H9 (cell line): Measurements from ENCODE around the gene MARCHF10. TPM values are rescaled to one million over a fixed set of nuclear protein-coding genes. Genes with fewer than 3 reads are reported as not detected.
"Not testable (repeated sequence)": the region's sequence is repeated elsewhere in the genome, so short reads cannot be mapped to it uniquely, and the experiment has no call there.

Experiments
- DNase-seq: peaks from one replicate; pipeline ENCODE4 v3.0.0-alpha.2; 2017
- H2AFZ ChIP-seq: one replicate; pipeline ENCODE4 v1.6.1; 2013; ENCODE audit warnings: mild to moderate bottlenecking, low read length, control low read depth, moderate library complexity
- H2AK5ac ChIP-seq: 2 replicates; pipeline ENCODE4 v1.6.1; 2013; ENCODE audit warnings: low read length, control low read depth, mixed read lengths; ENCODE audit not compliant: insufficient read length
- H2BK120ac ChIP-seq: one replicate; pipeline ENCODE4 v1.6.1; 2013; ENCODE audit warnings: low read depth, mild to moderate bottlenecking, low read length, control low read depth, inconsistent platforms; ENCODE audit not compliant: poor library complexity, severe bottlenecking
- H2BK12ac ChIP-seq: 2 replicates; pipeline ENCODE4 v1.6.1; 2013; ENCODE audit warnings: low read length, control low read depth, mixed read lengths, low read depth; ENCODE audit not compliant: insufficient read length
- H2BK15ac ChIP-seq: 2 replicates; pipeline ENCODE4 v1.6.1; 2013; ENCODE audit warnings: low read depth, low read length, control low read depth
- H2BK20ac ChIP-seq: one replicate; pipeline ENCODE4 v1.6.1; 2013; ENCODE audit warnings: low read depth, mild to moderate bottlenecking, low read length, control low read depth, inconsistent platforms; ENCODE audit not compliant: poor library complexity, severe bottlenecking
- H2BK5ac ChIP-seq: 2 replicates; pipeline ENCODE4 v1.6.1; 2013; ENCODE audit warnings: low read length, control low read depth, mixed read lengths; ENCODE audit not compliant: insufficient read length
- H3K14ac ChIP-seq: 2 replicates; pipeline ENCODE4 v1.6.1; 2013; ENCODE audit warnings: low read length, control low read depth; ENCODE audit not compliant: insufficient read depth
- H3K18ac ChIP-seq: 2 replicates; pipeline ENCODE4 v1.6.1; 2013; ENCODE audit warnings: low read depth, mild to moderate bottlenecking, mixed read lengths, low read length, control low read depth; ENCODE audit not compliant: insufficient read length
- H3K23ac ChIP-seq: 2 replicates; pipeline ENCODE4 v1.6.1; 2013; ENCODE audit warnings: low read length, control low read depth, mixed read lengths, low read depth; ENCODE audit not compliant: insufficient read length
- H3K23me2 ChIP-seq: 2 replicates; pipeline ENCODE4 v1.6.1; 2013; ENCODE audit warnings: low read depth, mild to moderate bottlenecking, mixed read lengths, low read length, control low read depth; ENCODE audit not compliant: insufficient read length, poor library complexity, severe bottlenecking
- H3K27ac ChIP-seq: 2 replicates; pipeline ENCODE4 v1.5.1; 2013; ENCODE audit warnings: low read length, control low read depth, mixed read lengths, low read depth; ENCODE audit not compliant: insufficient read length
- H3K27me3 ChIP-seq: 2 replicates; pipeline ENCODE4 v1.6.1; 2013; ENCODE audit warnings: low read length, control low read depth, inconsistent platforms; ENCODE audit not compliant: insufficient read depth
- H3K4ac ChIP-seq: 2 replicates; pipeline ENCODE4 v1.6.1; 2013; ENCODE audit warnings: low read depth, mild to moderate bottlenecking, control low read depth, inconsistent platforms, low read length, moderate library complexity
- H3K4me1 ChIP-seq: 2 replicates; pipeline ENCODE4 v1.6.1; 2013; ENCODE audit warnings: low read length, control low read depth, inconsistent platforms; ENCODE audit not compliant: insufficient read depth
- H3K4me2 ChIP-seq: 2 replicates; pipeline ENCODE4 v1.6.1; 2013; ENCODE audit warnings: low read length, control low read depth, mixed read lengths; ENCODE audit not compliant: insufficient read length, insufficient read depth
- H3K56ac ChIP-seq: 2 replicates; pipeline ENCODE4 v1.6.1; 2013; ENCODE audit warnings: low read depth, mild to moderate bottlenecking, mixed read lengths, low read length, control low read depth; ENCODE audit not compliant: insufficient read length
- H3K79me1 ChIP-seq: 2 replicates; pipeline ENCODE4 v1.6.1; 2013; ENCODE audit warnings: low read depth, mild to moderate bottlenecking, moderate library complexity, low read length, control low read depth, inconsistent platforms; ENCODE audit not compliant: insufficient read depth, poor library complexity, severe bottlenecking
- H3K79me2 ChIP-seq: 2 replicates; pipeline ENCODE4 v1.6.1; 2013; ENCODE audit warnings: low read length, control low read depth, inconsistent platforms; ENCODE audit not compliant: insufficient read depth
- H3K9ac ChIP-seq: 2 replicates; pipeline ENCODE4 v1.6.1; 2013; ENCODE audit warnings: low read length, control low read depth, mixed read lengths; ENCODE audit not compliant: insufficient read length; ENCODE audit errors: extremely low read depth
- H3K9me3 ChIP-seq: one replicate; pipeline ENCODE4 v1.6.1; 2013; ENCODE audit warnings: low read depth, low read length, inconsistent platforms; ENCODE audit not compliant: control insufficient read depth
- H3T11ph ChIP-seq: one replicate; pipeline ENCODE4 v1.6.1; 2013; ENCODE audit warnings: mild to moderate bottlenecking, low read length, control low read depth, inconsistent platforms
- H4K20me1 ChIP-seq: one replicate; pipeline ENCODE4 v1.6.1; 2013; ENCODE audit not compliant: control insufficient read depth, insufficient read length, insufficient read depth
- H4K5ac ChIP-seq: 2 replicates; pipeline ENCODE4 v1.6.1; 2013; ENCODE audit warnings: low read depth, mild to moderate bottlenecking, mixed read lengths, low read length, control low read depth; ENCODE audit not compliant: insufficient read length
- H4K8ac ChIP-seq: replicated peaks from 2 replicates; pipeline ENCODE4 v1.6.1; 2013; ENCODE audit warnings: low read length, control low read depth, mixed read lengths, low read depth; ENCODE audit not compliant: insufficient read length
- H4K91ac ChIP-seq: 2 replicates; pipeline ENCODE4 v1.6.1; 2013; ENCODE audit warnings: low read depth, mild to moderate bottlenecking, moderate library complexity, mixed read lengths, low read length, control low read depth; ENCODE audit not compliant: insufficient read length
- H3K27ac Mint-ChIP-seq, 3 experiments: 2 replicates in 2 of 3; 3 replicates in 1 of 3; pipeline ENCODE4 v1.8.0; 2020 to 2021; ENCODE audit warnings: mixed read lengths in 3 of 3, mild to moderate bottlenecking in 1 of 3, moderate library complexity in 1 of 3
- H3K27me3 Mint-ChIP-seq: 2 replicates; pipeline ENCODE4 v1.8.0; 2021; ENCODE audit warnings: low read depth, mild to moderate bottlenecking, moderate library complexity, mixed read lengths
- H3K36me3 Mint-ChIP-seq, 3 experiments: 2 replicates in 2 of 3; 3 replicates in 1 of 3; pipeline ENCODE4 v1.8.0; 2020 to 2021; ENCODE audit warnings: low read depth in 3 of 3, mixed read lengths in 3 of 3; ENCODE audit not compliant: insufficient read depth in 1 of 3
- H3K4me1 Mint-ChIP-seq, 2 experiments: 2 replicates each; pipeline ENCODE4 v1.8.0; 2020; ENCODE audit warnings: mixed read lengths in 2 of 2
- H3K4me3 Mint-ChIP-seq, 2 experiments: 2 replicates in 1 of 2; 3 replicates in 1 of 2; pipeline ENCODE4 v1.8.0; 2020 to 2021; ENCODE audit warnings: mild to moderate bottlenecking in 2 of 2, mixed read lengths in 2 of 2, moderate library complexity in 1 of 2
- H3K9me3 Mint-ChIP-seq, 2 experiments: 2 replicates in 1 of 2; 3 replicates in 1 of 2; pipeline ENCODE4 v1.8.0; 2020; ENCODE audit warnings: mild to moderate bottlenecking in 2 of 2, mixed read lengths in 2 of 2, moderate library complexity in 1 of 2
- WGBS: extraction: QIAGEN DNeasy Blood & Tissue Kit; methylation state at CpG from one replicate; pipeline ENCODE4 v1.1.7; 2013; ENCODE audit warnings: missing lambda C conversion rate, low lambda C conversion rate, mixed read lengths; ENCODE audit not compliant: insufficient read length; ENCODE audit errors: extremely low coverage; 5-methylcytosine and 5-hydroxymethylcytosine counted together
- total RNA-seq: library from RNA; stranded (reverse); gene quantifications from 2 replicates; pipeline ENCODE4 v1.2.1, GENCODE V29; 2021
- TF ChIP-seq, protein P1 (sequence below): fragments of 200-600 bp; sonication (generic); conservative IDR thresholded peaks from 3 replicates; pipeline ENCODE4 v1.8.0; 2021; ENCODE audit warnings: antibody characterized with exemption, mild to moderate bottlenecking

Gene MARCHF10
- total RNA-seq, 1 experiment from 2014 or later, result not detected

GRCh38 chr17:62696256-62696655, 111.9 kb downstream of the MARCHF10 start:
- Histone ChIP-seq H3K27ac (no peak overlapping the region), H2BK12ac (no peak overlapping the region), H3K4me2 (no peak overlapping the region), H2BK15ac (no peak overlapping the region), H3K23me2 (no peaks in the 10 kb centered on the region), H3K4ac (no peak overlapping the region), H3K79me2 (no peaks in the 10 kb centered on the region), H2BK5ac (no peak overlapping the region), H3K14ac (no peak overlapping the region), H4K20me1 (peaks cover 2% of the 10 kb centered on the region), H3K23ac (no peak overlapping the region), H3K27me3 (no peaks in the 10 kb centered on the region), H2BK120ac (no peak overlapping the region), H4K91ac (no peak overlapping the region), H3K18ac (no peak overlapping the region), H4K8ac (no peak overlapping the region), H2AK5ac (no peak overlapping the region), H3K79me1 (no peaks in the 10 kb centered on the region), H3K56ac (no peak overlapping the region), H3K9me3 (no peaks in the 10 kb centered on the region), H3T11ph (no peak overlapping the region), H3K9ac (no peak overlapping the region), H4K5ac (no peak overlapping the region), H2AFZ (no peak overlapping the region), H2BK20ac (no peak overlapping the region), H3K4me1 (no peaks in the 10 kb centered on the region)
- H3K9me3 Mint-ChIP-seq, result no peaks in the 10 kb centered on the region
- WGBS, result no CpG with 5 or more reads among the region's 10 CpGs
- no peak overlapping the region for H3K27ac Mint-ChIP-seq
- no peak for DNase-seq
- TF ChIP-seq, protein P1, sequence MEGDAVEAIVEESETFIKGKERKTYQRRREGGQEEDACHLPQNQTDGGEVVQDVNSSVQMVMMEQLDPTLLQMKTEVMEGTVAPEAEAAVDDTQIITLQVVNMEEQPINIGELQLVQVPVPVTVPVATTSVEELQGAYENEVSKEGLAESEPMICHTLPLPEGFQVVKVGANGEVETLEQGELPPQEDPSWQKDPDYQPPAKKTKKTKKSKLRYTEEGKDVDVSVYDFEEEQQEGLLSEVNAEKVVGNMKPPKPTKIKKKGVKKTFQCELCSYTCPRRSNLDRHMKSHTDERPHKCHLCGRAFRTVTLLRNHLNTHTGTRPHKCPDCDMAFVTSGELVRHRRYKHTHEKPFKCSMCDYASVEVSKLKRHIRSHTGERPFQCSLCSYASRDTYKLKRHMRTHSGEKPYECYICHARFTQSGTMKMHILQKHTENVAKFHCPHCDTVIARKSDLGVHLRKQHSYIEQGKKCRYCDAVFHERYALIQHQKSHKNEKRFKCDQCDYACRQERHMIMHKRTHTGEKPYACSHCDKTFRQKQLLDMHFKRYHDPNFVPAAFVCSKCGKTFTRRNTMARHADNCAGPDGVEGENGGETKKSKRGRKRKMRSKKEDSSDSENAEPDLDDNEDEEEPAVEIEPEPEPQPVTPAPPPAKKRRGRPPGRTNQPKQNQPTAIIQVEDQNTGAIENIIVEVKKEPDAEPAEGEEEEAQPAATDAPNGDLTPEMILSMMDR, result no peak
- no peaks in the 10 kb centered on the region for H3K27me3 Mint-ChIP-seq
- peaks cover 0 to 1% (median 0%) of the 10 kb centered on the region in 3 experiments; a peak in 1 of 7 replicates for H3K36me3 Mint-ChIP-seq
- H3K4me3 Mint-ChIP-seq, result no peak overlapping the region; a peak in 1 of 5 replicates
- peaks cover 0 to 21% of the 10 kb centered on the region in 2 experiments; a peak in 2 of 4 replicates for H3K4me1 Mint-ChIP-seq

GRCh38 chr17:62695093-62695738, 112.9 kb downstream of the MARCHF10 start:
- H3K27ac Mint-ChIP-seq, H3K4ac ChIP-seq, H3K4me2 ChIP-seq, H3K4me1 ChIP-seq, H3K79me2 ChIP-seq, H3K14ac ChIP-seq, H2AK5ac ChIP-seq, H3K9me3 ChIP-seq, H2BK12ac ChIP-seq, H3K27ac ChIP-seq, H3K9ac ChIP-seq, H4K20me1 ChIP-seq, H4K5ac ChIP-seq, H3K23me2 ChIP-seq, H3T11ph ChIP-seq, H3K27me3 ChIP-seq, H3K36me3 Mint-ChIP-seq, H2BK15ac ChIP-seq, H2BK120ac ChIP-seq, H3K27me3 Mint-ChIP-seq, H2AFZ ChIP-seq, H3K79me1 ChIP-seq, H4K91ac ChIP-seq, H3K9me3 Mint-ChIP-seq, H2BK20ac ChIP-seq, DNase-seq, H3K56ac ChIP-seq, H3K18ac ChIP-seq, H2BK5ac ChIP-seq, H4K8ac ChIP-seq, H3K23ac ChIP-seq: not testable (repeated sequence)
- H3K4me1 Mint-ChIP-seq, result peaks cover 0 to 21% of the 10 kb centered on the region in 2 experiments; a peak in 2 of 4 replicates
- 0 out of 5 replicates have a peak overlapping the region, but pooled peaks of 1 of the 2 experiments have one; percentile 19 for H3K4me3 Mint-ChIP-seq
- no CpG with 5 or more reads among the region's 5 CpGs for WGBS
